ENCODE results near the gene RNF175.

GRCh38 chr4:153782581-153782980 is 22.8 kb upstream of the RNF175 start:
- no peak for TF ChIP-seq POLR2AphosphoS5 (IDR thresholded peaks at IDR 0.05; ENCODE audit: borderline replicate concordance, low read depth, low read length)
- TF ChIP-seq EZH2 (IDR thresholded peaks at IDR 0.05) = no peak

Measured in SK-N-MC (cell line).